Activated T-cell treated with anti-CD3 and anti-CD28 coated beads for 1 hour (primary cell): Measurements from ENCODE around the gene NLRP12.
"Not testable (repeated sequence)": the region's sequence is repeated elsewhere in the genome, so short reads cannot be mapped to it uniquely, and the experiment has no call there.

Experiments
- DNase-seq: peaks from one replicate; pipeline ENCODE4 v3.0.0-alpha.2; 2020; ENCODE audit warnings: low read depth

Gene NLRP12

DNA sequence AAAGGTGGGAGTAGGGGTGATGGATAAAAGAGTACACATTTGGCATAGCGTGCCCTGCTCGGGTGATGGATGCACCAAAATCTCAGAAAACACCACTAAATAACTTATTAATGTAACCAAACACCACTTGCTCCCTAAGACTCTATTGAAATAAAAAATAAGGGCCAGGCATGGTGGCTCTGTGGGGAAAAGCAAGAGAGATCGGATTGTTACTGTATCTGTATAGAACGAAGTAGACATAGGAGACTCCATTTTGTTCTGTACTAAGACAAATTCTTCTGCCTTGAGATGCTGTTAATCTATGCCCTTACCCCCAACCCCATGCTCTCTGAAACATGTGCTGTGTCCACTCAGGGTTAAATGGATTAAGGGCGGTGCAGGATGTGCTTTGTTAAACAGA is 14.3 kb upstream of the NLRP12 start:
- not testable (repeated sequence) for DNase-seq

DNA sequence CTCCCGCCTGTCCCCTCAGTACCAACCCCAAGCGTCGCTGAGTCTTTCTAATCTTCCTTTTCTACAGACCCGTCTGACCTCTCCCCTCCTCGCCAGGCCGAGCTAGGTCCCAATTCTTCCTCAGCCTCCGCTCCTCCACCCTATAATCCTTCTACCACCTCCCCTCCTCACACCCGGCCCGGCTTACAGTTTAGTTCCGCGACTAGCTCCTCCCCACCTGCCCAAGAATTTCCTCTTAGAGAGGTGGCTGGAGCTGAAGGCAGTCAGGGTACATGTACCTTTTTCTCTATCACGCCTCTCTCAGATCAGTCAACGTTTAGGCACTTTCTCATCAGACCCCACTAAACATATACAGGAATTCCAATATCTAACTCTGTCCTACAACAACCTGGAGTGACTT is 8.7 kb upstream of the NLRP12 start:
- DNase-seq, result not testable (repeated sequence)

DNA sequence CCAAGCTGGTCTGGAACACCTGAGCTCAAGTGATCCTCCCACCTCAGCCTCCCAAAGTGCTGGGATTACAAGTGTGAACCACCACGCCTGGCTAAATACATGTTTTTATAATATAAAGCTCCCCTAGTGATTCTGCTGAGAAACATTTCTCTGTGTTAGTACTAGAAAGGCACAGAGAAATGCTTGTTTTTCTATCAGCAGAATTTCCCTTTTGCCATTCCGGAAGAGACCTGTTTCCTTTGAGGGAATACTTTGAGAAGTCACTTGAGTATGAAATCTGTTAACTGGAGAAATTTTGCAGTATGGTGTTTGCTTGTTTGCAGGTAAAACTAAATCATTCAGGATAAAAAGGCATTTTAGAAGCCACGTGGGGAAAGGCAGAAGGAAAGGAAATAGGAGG is 4.4 kb upstream of the NLRP12 start:
- no peak for DNase-seq

DNA sequence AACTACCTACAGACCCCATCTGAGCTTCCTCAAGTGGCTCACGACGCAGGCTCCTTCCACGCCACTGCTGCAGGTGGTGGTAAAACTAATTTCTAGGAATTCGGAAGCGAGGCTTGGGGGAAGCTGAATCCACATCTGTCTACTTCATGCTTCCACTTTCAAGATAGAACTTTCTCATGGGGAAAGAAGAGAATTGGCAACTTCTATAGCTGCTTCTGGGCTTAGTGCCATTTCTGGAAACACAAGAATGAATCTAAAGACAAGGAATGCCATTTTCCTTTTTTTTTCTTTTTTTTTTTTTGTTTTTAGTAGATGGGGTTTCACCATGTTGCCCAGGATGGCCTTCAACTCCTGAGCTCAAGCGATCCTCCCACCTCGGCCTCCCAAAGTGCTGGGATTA is 2.8 kb upstream of the NLRP12 start:
- no peak for DNase-seq

DNA sequence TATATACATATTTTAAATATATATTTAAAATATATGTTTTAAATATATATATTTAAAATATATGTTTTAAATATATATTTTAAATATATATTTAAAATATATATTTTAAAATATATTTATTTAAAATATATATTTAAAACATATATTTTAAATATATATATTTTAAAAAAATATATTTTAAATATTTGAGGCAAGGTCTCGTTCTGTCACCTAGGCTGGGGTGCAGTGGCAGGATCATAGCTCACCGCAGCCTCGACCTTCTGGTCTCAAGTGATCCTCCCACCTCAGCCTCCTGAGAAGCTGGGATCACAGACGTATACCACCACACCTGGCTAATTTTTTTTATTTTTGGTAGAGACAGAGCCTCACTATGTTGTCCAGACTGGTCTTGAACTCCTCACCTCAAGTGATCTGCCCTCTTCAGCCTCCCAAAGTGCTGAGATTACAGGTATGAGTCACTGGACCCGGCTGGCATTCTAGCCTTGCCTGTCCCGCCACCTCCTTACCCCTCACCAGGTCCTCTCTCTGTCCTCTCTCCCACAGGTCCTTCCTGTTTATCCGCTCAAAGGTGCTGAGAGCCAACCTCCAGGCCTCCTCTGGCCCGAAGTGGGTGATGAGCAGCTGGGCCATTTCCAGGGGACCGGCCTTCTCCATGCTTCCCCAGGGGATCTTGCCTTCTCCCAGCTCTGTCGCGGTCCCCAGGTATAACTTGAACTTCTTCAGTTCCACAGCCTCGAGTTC is 564 bp downstream of the NLRP12 start:
- no peak for DNase-seq

DNA sequence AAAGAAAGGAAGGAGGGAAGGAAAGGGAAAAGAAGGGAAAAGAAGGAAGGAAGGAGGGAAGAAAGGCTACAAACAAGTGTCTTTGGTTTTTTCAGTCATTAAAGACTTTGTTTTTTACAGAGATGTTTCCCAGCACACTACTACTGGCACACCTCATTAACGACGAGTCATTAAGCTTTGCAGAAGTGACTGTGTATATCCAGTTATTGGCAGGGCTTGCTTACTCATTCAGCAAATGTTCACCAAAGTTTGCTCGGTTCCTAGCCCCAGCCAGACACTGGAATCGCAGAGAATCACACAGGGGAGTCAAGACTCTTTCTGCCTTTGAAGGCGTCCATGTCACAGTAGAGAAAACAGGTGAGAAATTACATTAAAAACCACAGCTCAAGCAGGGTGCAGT is 4.3 kb downstream of the NLRP12 start:
- no peak for DNase-seq

DNA sequence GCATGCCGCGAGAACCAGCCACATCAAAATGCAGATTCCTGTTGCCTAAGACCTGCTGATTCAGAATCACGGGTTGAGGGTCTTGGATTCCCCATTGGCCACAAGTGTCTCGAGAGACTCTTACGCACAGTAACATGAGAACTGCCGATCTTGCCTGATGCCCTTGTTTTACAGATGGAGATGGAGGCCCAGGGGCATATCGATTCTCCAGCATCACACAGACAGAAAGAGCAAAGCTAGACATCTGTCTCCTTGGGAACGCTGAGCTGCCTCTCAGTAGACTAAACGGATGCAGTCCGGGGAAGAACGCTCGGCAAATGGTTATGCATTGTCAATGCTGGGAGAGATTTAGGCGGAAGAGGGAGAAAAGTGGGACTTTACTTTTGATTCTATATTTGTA is 5.4 kb downstream of the NLRP12 start:
- DNase-seq, result no peak

DNA sequence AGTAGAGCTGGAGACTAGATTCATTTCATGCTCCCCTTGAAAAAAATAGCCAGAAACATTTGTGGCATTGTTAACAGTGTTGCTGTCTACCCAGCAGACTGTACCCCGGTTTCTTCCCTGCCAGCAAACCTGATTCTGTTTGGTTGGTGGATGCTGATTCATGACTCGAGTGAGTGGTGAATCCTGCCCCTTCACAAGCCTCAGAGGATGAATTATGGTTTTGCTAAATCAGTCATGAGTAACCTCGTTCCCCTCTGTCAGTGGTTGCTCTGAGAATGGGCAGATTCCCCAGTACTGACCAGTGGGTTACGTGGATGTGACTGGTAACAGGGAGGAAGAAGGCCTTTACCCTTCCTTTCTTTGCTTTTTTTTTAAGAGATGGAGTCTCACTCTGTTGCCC is 10.1 kb downstream of the NLRP12 start:
- DNase-seq, result no peak

DNA sequence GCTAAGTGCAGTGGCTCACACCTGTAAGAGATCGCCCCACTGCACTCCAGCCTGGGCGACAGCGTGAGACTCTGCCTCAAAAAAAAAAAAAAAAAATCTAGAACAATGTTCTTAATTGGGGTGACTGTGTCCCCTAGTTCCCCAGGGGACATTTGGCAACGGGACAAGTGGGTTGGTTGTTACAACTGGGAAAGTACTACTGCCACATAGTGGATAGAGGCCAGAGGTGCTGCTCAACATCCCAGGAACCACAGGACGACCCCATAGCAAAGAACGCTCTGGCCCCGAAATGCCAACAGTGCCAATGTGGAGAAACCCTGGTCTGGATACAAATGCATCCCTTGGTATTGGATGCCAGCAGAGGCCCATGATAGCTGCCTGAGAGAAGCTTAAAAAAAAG is 11.8 kb downstream of the NLRP12 start:
- no peak for DNase-seq

DNA sequence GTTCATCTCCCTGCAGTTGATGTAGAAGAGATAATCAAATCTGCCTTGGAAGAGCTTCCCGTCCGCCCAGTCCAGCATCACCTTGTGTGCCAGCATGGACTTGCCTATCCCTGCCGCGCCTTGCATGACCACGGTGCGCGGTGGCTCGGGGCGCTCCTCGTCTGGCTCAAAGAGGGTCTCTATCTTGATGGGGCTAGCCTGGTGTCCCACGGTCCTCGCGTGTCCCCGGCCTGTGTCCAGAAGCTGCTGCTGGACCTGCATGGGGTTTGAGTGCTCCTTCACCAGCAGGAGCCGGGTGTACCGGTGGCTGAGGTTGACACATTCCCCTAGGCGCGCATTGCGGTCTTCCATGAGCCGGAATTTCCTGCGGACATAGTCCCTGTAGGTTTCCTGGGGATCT is 13.2 kb downstream of the NLRP12 start:
- DNase-seq, result no peak

DNA sequence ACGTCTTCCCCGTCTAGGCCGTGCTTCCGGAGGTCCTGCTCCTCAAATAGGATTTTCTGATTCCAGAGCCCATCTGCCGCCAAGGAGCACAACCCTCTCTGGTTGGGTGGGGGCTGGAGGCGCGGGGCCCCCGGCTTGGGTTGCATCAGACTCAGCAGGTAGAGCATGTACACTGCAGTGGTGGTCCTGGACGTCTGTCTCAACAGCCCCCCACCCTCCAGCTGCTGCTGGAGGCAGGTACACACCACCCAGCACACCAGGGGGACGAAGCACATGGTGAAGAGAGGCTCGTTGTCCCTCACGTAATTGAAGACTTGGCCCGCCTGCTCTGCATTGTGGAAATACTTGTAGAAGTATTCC is 13.9 kb downstream of the NLRP12 start:
- DNase-seq, result no peak

DNA sequence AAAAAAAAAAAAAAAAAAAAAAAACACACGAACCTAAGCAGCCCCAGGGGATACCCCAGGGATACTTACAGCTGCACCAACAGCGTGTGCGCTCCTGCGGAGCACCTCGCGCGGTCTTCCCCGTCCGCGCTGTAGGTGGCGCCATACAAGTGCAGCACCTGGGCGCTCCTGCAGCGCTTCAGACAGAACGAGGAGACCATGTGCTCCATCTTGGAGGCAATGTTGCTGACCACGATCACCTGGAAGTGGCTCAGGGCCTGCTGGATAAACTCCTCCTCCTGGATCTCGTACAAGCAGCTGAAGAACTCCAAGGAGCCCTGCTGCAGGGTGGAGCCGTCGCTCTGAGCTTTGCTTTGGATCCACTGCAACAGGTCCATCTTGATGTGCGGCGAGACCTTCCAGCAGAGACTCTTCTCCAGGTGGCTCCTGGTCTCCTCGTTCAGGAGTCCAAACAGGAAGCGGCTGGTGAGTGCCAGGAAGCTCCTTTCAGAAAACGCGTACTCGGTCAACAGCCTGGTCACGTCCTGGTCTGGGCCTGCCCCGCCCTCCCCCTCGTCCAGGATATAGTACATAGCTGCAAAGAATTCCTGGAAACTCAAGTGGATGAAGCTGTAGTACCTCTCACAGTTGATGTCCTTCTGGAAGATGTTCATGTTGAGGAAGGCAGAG is 14.5 kb downstream of the NLRP12 start:
- no peak for DNase-seq

DNA sequence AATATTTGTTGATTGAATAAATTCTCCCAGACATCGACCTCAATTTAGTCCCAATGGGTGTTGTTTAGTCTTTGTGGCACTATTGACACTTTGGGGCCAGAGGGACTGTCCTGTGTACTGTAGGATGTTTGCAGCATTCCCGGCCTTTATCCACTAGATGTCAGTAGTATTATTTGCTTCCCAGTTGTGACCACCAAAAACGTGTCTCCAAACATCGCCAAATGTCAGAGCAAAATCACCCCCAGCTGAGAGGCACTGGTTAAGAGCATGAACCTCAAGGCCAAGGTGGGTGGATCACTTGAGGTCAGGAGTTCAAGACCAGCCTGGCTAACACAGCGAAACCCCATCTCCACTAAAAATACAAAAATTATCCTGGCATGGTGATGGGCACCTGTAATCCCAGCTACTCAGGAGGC is 15.4 kb downstream of the NLRP12 start:
- no peak for DNase-seq

DNA sequence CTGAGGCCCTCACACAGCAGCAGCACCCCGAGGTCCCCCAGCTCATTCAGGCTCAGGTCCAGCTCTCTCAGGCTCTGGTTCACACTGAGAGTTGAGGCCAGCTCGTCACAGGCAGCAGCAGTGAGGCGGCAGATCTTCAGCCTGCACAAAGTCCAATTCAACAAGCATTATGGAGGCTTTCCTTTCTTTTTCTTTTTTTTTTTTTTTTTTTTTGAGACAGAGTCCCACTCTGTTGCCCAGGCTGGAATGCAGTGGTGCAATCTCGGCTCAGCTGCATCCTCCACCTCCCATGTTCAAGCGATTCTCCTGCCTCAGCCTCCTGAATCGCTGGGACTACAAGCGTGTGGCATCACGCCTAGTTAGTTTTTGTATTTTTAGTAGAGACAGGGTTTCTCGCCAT is 22.9 kb downstream of the NLRP12 start:
- no peak for DNase-seq

DNA sequence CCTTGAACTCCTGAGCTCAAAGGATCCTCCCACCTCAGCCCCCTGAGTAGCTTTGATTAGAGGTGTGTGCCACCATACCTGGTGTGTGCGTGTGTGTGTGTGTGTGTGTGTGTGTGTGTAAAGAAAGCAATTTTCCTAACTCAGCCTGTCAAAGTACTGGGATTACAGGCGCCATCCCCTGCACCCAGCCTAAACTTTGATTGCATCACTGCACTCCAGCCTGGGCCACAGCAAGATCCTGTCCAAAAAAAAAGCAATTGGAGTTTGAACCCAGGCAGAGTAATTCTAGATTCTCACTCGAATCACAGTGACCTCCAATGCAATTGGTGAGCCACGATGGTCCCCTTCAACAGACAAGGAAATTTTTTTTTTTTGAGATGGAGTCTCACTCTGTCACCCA is 29.1 kb downstream of the NLRP12 start:
- DNase-seq, result no peak

DNA sequence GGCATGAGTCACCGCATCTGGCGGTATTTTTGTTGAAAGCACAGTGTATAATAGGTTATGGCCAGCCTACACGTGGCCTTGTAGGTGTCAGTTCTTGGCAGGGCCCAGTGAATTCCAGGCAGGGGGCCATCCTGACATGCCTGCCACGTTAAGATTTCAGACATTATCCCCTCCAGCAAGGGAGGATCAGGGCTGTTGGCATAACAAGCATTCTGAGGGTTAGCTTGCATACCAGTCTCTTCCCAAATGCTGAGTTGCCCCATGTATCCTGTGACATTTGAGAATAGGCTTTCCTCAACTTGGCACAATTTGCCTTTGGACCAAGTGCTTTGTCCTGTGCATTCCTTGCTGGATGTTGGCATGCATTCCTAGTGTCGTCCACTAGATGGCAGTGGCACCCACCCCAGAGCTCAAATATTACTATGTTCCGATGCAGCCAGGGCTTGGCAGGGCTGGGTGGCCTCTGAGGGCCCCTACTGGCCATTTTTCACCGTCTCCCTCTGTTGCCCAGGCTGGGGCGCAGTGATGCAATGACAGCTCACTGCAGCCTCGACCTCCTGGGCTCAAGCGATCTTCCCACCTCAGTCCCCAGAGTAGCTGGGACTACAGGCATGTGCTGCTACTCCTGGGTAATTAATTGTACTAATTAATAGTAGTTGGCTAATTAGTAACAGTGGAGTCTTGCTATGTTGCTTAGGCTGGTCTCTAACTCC is 31.2 kb downstream of the NLRP12 start:
- peak; percentile 55 for DNase-seq

DNA sequence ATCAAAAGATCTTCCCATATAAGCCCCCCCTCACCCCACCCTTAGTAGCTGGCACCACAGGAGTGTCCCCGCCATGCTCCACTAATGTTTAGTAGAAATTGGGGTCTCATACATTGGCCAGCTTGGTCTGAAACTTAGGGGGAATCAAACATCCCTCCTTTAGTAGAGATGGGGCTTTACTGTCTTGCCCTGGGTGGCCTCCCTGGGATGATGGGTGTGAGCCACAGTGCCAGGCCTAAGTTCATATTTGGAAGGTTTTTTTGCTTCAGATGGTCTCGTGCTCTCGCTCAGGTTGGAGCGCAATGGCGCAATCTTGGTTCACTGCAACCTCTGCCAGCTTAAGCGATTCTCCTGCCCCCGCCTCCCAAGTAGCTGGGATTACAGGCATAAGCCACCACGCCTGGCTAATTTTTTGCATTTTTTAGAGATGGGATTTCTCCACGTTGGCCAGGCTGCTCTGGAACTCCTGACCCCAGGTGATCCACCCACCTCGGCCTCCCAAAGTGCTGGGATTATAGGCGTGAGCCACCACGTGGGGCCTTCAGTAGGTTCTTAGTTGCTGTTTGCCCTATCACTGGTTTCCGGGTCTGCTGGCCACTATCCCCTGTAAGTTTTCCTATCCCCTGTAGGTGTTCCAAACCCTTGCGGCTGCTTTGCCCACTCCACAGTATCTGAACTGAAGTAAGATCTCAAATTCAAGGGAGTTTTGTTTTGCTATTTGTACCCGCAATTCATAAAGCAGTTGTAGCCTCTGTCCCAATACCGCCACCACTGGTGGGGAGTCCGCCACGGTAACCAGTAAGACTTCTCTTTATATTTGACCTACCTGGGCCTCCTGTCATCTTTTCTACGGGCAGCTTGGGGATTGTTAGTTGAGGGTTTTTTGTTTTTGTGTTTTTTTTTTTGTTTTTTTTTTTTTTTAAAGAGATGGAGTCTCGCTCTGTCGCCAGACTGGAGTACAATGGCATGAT is 34.1 kb downstream of the NLRP12 start:
- no peak for DNase-seq

DNA sequence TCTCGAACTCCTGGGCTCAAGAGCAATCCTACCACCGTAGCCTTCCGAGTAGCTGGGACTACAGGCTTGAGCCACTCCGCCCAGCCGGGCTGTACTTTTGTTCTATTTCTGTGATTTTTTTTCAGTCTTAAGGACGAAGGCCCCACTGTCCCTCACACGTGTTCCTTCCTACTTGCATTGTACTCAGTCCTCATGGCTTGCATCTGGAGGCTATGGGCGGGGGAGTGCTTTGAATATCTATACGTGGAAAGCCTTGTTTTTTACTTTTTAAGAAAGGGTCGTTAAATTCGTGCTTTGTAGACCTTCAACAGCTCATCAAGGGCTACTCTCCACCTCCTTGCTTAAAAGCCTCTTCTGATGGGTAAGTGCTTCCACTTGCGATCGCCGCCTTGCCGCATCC is 36.8 kb downstream of the NLRP12 start:
- no peak for DNase-seq

DNA sequence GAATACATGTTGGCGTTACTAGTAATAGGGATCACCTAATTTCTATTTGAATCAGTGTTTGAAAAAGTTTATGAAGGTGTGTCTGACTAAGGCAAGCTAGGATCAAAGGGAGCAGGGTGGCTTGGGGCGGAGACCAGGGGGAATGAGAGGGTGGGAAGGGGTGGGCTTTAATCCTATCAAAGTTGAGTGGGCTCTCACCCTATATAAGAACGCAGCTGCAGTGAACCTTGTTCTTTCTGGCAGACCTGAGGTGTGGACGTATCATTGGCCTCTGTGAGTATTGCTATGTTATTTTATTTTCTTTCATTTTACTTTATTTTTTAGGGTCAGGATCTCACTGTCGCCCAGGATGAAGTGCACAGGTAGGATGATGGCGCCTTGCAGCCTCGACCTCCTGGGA is 37.4 kb downstream of the NLRP12 start:
- no peak for DNase-seq

DNA sequence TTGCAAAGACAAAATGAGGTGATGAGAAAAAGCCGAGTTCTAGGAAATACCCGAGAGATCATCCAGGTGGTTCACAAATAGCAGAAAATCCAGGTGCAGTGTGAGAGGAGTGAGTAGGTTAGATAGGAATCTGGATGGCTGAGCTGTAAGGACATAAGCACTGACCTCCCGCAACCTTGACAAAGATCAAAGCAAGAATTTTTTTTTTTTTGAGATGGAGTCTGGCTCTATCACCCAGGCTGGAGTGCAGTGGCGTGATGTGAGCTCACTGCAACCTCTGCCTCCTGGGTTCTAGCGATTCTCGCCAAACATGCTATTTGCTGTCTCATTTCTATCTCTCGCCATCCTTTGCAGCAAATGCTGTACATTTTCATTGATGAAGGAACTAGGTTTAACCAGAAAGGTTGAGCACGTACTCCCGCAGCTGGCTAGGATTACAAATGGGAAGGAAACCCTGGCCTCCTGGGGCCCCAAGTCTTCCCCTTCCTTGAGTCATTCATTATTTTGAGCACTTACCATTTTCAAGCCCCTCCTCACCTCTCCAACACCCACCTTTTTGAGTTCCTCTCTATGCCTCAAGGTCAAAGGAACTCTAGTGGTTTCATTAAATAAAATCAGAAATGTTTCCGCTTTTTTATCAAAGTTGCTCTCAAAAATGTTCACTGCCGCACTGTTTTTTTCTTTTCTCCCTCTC is 38.8 kb downstream of the NLRP12 start:
- DNase-seq, result no peak

DNA sequence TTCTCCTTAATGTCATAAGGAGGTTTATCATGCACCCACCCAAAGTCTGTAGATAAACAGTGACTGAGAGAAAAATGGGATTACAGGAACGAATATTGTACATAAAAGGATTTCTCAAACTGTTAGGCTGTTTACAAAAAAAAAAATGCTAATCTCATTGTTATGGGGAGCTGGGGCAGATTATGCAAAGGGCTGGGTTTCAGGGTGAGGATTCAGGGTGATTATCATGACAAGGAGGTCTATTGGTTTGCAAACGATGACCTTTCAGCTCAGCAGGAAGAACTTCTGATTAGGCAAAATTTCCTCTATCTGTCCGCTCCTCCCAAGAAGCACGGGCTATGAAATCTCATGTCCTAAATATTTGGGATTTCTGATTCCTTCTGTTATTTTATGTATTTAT is 41.4 kb downstream of the NLRP12 start:
- DNase-seq, result no peak

DNA sequence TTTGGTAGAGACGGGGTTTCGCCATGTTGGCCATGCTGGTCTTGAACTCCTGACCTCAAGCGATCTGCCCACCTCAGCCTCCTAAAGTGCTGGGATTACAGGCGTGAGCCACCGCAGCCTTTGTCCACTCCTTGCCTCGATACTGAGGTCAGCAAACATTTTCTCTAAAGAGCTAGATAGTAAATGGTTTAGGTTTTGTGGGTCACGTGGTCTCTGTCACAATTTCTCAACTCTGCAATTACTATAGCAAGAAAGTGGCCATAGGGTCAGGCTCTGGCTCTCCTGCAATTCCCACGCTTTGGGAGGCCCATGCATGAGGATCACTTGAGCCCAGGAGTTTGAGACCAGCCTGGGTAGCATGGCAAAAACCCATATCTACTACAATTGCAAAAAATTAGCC is 42.8 kb downstream of the NLRP12 start:
- not testable (repeated sequence) for DNase-seq
